ENCODE results near the gene SEMA4D.
"Not testable (repeated sequence)": the region's sequence is repeated elsewhere in the genome, so short reads cannot be mapped to it uniquely, and the experiment has no call there.

SEMA4D gene

GRCh38 chr9:89347651-89348050 is 150.3 kb downstream of the SEMA4D start:
- DNase-seq: no peak

- no peak for DNase-seq
These were observed 151.2 kb downstream of the SEMA4D start for GRCh38 chr9:89346696-89347095.

- no peak for DNase-seq
These were observed 152.4 kb downstream of the SEMA4D start for GRCh38 chr9:89345476-89345875.

GRCh38 chr9:89343812-89344211 is 154.1 kb downstream of the SEMA4D start:
- not testable (repeated sequence) for DNase-seq

GRCh38 chr9:89342948-89343347 is 155.0 kb downstream of the SEMA4D start:
- no peak for DNase-seq

GRCh38 chr9:89342213-89342612 is 155.7 kb downstream of the SEMA4D start:
- DNase-seq: no peak

GRCh38 chr9:89340332-89340731 is 157.6 kb downstream of the SEMA4D start:
- no peak for DNase-seq

- no peak for DNase-seq
These were observed 158.1 kb downstream of the SEMA4D start for GRCh38 chr9:89339807-89340206.

- no peak for DNase-seq
These were observed 167.4 kb downstream of the SEMA4D start for GRCh38 chr9:89330513-89330912.

GRCh38 chr9:89329917-89330316 is 168.0 kb downstream of the SEMA4D start:
- DNase-seq: no peak

- DNase-seq: no peak
These were observed 169.8 kb downstream of the SEMA4D start for GRCh38 chr9:89328064-89328463.

GRCh38 chr9:89325733-89326132 is 172.2 kb downstream of the SEMA4D start:
- no peak for DNase-seq

GRCh38 chr9:89323390-89323789 is 174.5 kb downstream of the SEMA4D start:
- no peak for DNase-seq

GRCh38 chr9:89319015-89319905 is 178.7 kb downstream of the SEMA4D start:
- no peak for DNase-seq

GRCh38 chr9:89318123-89319014 is 179.5 kb downstream of the SEMA4D start, which contains the start of gene SECISBP2:
SECISBP2 (plus strand) TSS chr9:89318500; CDS start chr9:89318577, 77 bp downstream.
- DNase-seq: peak; percentile 96

- DNase-seq: no peak
These were observed 180.6 kb downstream of the SEMA4D start for GRCh38 chr9:89317282-89317681.

GRCh38 chr9:89315482-89315881 is 182.4 kb downstream of the SEMA4D start:
- DNase-seq: no peak

- no peak for DNase-seq
These were observed 183.0 kb downstream of the SEMA4D start for GRCh38 chr9:89314955-89315354.

GRCh38 chr9:89313842-89314241 is 184.1 kb downstream of the SEMA4D start:
- DNase-seq: no peak

- no peak for DNase-seq
These were observed 185.7 kb downstream of the SEMA4D start for GRCh38 chr9:89312222-89312571.

GRCh38 chr9:89311346-89312221 is 186.3 kb downstream of the SEMA4D start:
- DNase-seq: no peak

Data from NCI-H1092 treated with DMSO at 0.1 percent for 48 hours (cell line).